COLO668 (cell line): ENCODE data around the gene C1QTNF8.

ENCODE experiments used
- DNase-seq: peaks from one replicate; lab custom pipeline; 2025; ENCODE audit not compliant: unreplicated experiment; lab: John Stamatoyannopoulos, UW

C1QTNF8 gene

DNA sequence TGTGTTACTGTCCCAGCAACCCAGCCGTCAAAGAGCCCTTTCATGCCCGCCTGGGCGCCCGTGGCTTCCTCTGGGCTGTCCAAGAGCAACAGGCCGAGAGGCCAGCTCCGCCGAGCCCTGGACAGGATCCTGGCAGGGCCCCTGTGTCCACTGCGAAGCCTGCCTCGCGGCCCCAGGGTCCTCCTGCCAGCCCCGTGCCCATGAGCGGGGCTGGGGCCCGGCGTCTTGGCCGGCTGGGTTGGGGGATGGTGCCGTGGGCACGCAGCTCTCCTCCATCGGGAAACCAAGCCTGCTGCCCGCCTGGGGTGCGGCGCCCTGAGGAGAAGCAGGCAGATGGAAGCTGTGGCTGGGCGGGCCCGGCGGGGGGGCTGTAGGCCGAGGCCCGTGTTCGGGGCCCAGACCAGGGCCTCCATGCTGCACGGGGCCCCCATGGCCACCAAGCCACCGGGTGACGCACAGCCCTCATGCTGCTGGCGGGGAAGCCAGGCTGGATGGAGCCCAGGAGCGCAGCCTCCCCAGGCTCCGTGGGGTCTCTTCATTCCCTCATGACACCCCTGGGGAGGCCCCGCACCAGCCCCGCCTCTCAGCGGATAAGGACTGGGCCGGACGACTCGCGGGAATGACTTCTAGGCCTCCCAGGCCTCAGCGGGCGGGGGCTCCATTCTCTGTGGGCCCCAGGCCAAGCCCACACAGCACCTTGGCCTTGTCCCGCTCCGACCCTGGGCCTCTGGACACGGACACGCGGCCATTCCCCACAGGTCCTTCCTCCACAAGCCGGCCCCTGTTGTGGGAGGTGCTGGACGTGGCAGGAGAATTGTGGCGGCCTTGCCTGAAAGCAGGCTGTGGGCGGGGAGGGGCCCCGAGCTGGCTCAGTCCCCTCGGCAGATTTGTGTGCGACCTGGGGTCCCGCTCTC is at the start of gene C1QTNF8:
Gene C1QTNF8 (minus strand): TSS at position 76 of the 914 bp plus-strand sequence. CDS start 1,322 bp downstream, outside the sequence.
- DNase-seq: no peak

DNA sequence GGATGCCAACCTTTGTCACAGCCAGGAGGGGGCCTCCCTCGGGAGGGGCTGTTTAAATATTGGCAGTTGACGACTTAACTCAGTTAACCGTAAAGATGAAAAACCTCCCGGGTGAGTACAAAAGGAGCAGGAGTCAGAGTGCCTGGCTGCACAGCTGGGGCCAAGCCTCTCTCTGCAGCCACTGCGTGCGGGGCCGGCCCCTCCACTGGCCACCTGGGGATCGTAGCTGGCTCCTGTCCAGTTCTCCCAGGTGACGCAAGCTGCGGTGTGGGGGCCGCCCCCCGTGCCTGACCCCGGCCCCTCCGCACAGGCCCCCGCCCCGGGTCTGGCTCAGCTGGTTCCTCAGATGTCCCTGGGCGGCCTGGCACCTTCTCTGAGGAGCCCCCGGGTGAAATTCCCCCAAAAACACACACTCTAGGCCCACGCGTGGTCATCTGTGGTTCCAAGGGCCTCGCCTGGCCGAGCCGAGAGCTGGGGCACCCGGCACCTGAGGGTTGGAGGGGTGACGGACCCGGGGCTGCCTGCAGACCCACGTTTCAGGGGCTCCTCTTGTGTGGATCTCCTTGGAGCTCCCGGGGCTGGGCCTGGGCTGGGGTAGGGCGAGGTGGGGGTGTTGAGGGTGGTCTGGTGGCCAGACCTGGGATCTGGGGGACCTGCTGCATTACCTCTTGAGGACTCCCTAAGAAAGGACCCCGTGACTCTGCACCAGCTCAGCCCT is 49.5 kb upstream of the C1QTNF8 start:
- peak; percentile 67 for DNase-seq

DNA sequence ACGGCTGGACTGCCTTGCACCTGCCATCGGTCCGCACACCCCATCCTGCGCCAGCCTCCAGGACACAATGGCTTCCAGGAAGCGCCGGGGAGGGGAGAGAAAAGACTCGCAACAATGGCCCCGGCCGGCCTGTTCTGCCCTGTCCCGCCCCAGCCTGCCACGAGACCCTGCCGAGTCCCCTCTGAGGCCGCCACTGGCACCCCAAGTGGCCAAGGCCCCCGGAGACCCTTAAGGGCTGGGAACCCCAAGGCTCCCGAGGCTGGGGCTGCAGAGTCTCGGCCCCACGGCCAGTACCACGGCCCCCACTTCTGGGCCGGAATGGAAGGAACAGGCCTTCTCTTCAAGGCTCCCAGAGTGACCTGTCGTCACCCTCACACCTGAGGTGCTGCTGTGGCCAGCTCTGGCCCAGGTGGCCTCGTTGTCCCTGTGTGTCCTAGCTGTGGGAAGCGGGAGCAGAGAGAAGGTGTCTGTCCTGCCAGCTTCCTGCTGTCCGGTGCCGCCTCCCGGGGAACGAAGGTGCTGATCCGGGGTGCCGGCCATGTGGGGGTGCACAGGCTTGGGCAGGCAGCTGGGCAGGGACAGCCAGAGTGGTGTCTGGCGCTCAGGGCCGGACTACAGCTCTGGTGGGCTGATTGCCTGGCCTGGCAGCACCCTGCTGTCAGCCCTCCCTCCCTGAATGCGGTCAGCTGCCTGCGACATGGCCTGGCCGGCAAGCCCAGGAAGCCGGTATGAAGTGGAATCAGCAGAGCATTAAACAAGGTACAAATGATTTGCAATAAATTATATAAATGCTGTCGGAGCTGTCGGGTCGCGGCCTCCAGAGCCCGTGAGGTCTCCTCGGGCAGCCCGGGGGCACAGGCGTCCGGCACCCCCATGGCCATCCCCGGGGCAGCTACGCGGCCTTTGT is 48.7 kb upstream of the C1QTNF8 start:
- peak; percentile 67 for DNase-seq

- DNase-seq: no peak
These were observed 47.9 kb upstream of the C1QTNF8 start for GRCh38 chr16:1143761-1144450.

GRCh38 chr16:1142911-1143310 is 46.9 kb upstream of the C1QTNF8 start:
- no peak for DNase-seq

GRCh38 chr16:1141716-1142115 is 45.7 kb upstream of the C1QTNF8 start:
- DNase-seq: no peak

DNA sequence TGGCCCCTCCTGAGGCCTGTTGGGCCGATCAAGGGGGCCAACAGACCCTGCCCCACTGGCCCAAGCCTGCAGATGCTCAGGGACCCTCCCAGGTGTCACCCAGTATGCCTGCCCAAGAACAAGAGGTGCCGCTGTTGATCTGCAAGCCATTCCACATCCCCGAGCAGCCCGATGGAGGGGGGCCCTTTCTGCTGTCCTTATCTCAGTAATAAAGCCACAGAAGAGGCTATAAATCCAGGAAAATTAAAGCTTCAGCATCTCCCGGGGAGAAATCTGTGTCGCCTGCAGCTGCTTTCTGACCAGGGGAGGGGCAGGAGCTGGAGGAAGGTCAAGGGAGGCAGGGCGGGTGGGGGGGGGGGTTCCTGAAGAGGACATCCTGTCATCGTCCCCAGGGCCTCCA is 45.1 kb upstream of the C1QTNF8 start:
- DNase-seq: no peak

DNA sequence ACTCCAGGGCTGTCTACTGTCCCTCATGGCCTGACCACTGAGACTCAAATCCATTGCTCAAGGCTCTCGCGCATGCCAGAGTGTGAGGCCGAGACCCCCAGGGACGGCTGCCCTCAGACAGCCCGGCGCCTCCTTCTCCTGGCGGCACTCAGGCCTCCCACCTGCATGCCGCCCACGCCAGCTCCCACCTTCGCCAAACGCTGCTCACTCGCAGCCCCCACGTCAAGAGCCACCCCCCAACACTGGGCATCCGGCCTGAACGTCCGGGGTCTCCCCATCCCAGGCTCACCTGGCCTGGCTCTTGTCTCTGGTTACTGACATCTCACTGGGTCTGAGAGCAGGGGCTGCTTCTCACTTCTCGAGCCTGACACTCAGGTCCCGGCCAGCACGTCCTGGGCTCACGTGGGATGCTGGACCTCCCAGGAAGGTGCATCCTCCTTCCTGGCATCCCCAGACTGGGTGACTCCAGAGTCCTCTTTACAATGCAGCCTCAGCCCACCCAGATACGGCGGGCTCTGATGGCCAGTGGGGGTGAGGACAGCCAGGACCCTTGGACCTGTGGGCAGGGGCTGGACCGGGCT is 44.6 kb upstream of the C1QTNF8 start:
- DNase-seq: no peak

GRCh38 chr16:1137604-1138003 is 41.6 kb upstream of the C1QTNF8 start:
- DNase-seq: peak; percentile 10

DNA sequence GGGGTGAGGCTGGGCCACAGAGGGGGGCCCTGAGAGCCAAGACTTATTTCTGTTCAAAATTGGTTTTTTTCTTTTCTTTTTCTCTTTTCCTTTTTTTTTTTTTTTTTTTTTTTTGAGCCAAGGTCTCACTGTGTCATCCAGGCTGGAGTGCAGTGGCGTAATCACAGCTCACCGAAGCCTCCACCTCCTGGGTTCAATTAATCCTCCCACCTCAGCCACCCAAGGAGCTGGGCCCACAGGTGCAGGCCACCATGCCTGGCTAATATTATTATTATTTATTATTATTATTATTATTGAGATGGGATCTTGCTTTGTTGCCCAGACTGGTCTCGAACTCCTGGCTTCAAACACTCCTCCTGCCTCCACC is 39.4 kb upstream of the C1QTNF8 start:
- DNase-seq: no peak

- peak; percentile 89 for DNase-seq
These were observed 38.9 kb upstream of the C1QTNF8 start for GRCh38 chr16:1134776-1135458.

GRCh38 chr16:1133810-1134520 is 37.9 kb upstream of the C1QTNF8 start:
- DNase-seq: peak; percentile 27

DNA sequence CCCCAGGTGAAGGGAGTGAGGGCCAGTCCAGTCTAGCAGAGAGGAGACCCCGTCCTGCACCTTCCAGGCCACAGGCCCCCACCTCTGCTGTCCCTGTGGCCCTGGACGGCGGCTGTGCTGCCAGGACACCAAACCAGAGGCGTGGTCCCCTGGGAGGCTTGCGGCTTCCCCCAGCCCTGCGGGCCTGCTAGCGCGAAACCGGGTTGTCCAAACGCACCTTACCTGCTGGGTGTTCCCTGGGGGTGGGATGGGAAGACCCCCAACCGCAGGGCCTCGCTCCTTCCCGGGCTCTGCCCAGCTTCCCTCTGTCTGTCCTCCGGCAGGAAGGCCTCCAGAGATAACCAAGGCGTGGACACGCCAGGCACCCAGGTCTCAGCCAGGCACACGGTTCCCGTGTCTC is 37.2 kb upstream of the C1QTNF8 start:
- no peak for DNase-seq

DNA sequence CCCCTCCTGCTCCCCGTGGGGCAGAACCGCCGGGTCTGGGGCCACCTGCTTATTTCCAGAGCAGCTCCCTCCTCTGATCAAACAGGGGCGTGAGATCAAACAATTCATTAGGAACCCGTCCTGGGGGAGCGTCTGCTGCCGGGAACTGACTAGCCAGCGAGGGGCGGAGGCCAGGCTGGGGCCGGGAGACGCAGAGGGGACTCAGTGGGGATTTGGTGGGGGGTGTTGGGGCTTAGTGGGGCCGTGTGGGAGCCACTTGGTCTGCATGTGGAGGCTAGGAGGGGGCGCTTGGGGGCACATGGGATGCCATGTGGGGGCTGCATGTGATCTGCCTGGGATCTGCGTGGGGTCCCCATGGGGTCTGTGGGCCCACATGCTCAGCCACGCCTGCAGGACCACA is 36.4 kb upstream of the C1QTNF8 start:
- peak; percentile 25 for DNase-seq

DNA sequence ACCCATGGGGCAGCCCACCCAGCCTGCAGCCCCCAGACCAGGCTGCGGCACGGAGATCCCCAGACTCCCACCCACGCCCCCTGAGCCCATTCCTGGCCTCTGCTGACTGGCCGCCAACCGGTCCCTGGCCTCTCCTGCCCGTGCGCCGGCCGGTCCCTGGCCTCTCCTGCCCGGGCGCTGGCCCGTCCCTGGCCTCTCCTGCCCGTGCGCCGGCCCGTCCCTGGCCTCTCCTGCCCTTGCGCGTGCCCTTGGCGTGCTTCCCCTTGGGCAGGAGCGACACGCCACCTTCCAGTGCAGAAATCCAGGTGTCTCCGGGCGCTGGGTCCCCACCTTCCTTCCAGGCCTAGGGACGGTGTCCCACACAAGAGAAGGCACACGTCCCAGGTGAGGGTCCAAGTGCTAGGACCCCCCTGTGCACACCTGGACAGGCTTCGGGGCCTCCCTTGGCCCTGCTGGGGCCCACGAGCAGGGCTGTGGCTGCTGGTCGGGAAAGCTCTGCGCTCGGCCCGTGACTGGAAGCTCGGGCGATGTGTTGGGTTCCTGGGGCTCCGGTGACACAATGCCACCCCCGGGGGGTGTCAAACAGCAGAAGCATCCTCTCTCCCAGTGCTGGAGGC is 35.4 kb upstream of the C1QTNF8 start:
- no peak for DNase-seq

DNA sequence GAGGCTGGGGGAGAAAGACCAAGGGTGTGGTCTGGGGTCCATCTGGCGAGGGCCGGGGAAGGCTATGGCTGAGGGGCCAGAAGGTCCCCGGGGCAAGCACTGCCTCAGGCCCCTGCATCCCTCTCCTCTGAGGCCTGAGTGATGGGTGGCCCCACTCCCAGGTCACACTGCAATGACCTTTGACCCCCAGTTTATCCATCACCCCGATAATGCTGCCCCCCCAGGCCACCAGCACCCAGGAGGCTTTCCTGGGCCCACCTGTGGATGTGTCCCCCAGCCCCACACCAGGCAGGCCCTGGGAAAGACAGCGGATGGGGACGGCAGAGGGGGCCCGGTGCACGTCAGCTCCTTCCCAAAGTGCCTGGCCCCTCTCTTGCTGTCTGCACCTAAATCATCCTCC is 34.3 kb upstream of the C1QTNF8 start:
- DNase-seq: no peak

- DNase-seq: no peak
These were observed 33.3 kb upstream of the C1QTNF8 start for GRCh38 chr16:1129106-1129960.
